ENCODE results near the gene CHPF2.

DNA sequence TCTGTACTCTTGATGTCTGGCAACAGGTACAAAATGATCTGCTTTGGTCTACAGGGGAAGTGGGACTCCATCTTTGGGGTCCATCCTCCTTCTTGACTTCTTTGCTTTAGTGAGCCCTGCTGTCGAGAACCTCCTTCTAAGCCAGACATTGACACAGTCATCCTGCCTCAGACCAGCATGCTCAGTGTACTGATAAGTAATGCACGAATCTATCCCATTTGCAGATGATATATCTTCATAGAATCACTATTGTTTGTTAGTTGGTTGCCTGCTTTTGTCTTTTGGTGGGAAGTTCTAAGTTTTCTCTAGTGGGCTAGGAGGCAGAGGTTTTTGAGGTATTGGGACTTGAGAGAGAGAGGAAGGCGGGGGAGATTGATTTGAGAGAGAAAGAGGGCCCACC lies 30.9 kb upstream of the CHPF2 start:
- TF ChIP-seq, protein P1, sequence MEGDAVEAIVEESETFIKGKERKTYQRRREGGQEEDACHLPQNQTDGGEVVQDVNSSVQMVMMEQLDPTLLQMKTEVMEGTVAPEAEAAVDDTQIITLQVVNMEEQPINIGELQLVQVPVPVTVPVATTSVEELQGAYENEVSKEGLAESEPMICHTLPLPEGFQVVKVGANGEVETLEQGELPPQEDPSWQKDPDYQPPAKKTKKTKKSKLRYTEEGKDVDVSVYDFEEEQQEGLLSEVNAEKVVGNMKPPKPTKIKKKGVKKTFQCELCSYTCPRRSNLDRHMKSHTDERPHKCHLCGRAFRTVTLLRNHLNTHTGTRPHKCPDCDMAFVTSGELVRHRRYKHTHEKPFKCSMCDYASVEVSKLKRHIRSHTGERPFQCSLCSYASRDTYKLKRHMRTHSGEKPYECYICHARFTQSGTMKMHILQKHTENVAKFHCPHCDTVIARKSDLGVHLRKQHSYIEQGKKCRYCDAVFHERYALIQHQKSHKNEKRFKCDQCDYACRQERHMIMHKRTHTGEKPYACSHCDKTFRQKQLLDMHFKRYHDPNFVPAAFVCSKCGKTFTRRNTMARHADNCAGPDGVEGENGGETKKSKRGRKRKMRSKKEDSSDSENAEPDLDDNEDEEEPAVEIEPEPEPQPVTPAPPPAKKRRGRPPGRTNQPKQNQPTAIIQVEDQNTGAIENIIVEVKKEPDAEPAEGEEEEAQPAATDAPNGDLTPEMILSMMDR (IDR thresholded peaks at IDR 0.05), result no peak
- TF ChIP-seq POLR2A (IDR thresholded peaks at IDR 0.05), result no peak
- TF ChIP-seq EP300 (IDR thresholded peaks at IDR 0.05), result no peak

Measured in tibial nerve (tissue), 4 donors.